Cardiac atrium fibroblast (primary cell): Measurements from ENCODE around the gene ZNF695. TPM values are rescaled to one million over a fixed set of nuclear protein-coding genes. Genes with fewer than 3 reads are reported as not detected.

ENCODE experiments used
- total RNA-seq: library from RNA; depleted of rRNA; stranded (reverse); fragments of >200 nt; gene quantifications from 2 replicates; pipeline ENCODE4 v1.2.3, GENCODE V29; 2015

The ZNF695 gene
- total RNA-seq: 1.9 TPM in 1 of 2 replicates, not detected in the other

GRCh38 chr1:247007511-247008405 lies at the start of gene ZNF695:
ZNF695 (minus strand) TSS chr1:247008057; CDS start chr1:247007908, 149 bp downstream.

Other genes starting within 250 kb of the ZNF695 start
- gene AHCTF1, start 76.1 kb downstream of the ZNF695 start, total RNA-seq: 16.4 and 17.8 TPM in 2 replicates
- gene ZNF670, start 70.8 kb upstream of the ZNF695 start, total RNA-seq: 0.72 and 1.9 TPM in 2 replicates
- gene ZNF669, start 96.3 kb upstream of the ZNF695 start, total RNA-seq: 3.2 and 4.2 TPM in 2 replicates
- gene ZNF124, start 164.0 kb upstream of the ZNF695 start, total RNA-seq: 10.3 and 12.0 TPM in 2 replicates
- gene VN1R5, start 248.0 kb upstream of the ZNF695 start, total RNA-seq: not detected in 2 replicates